ENCODE data around the gene VPS37C. TPM values are rescaled to one million over a fixed set of nuclear protein-coding genes. Genes with fewer than 3 reads are reported as not detected.
A peak's percentile ranks its signal among the peaks of the same experiment; 100 is the strongest.
"Not testable (repeated sequence)": the region's sequence is repeated elsewhere in the genome, so short reads cannot be mapped to it uniquely, and the experiment has no call there.

The VPS37C gene
- total RNA-seq, 1 donor from 2014 or later = 27.8 TPM

DNA sequence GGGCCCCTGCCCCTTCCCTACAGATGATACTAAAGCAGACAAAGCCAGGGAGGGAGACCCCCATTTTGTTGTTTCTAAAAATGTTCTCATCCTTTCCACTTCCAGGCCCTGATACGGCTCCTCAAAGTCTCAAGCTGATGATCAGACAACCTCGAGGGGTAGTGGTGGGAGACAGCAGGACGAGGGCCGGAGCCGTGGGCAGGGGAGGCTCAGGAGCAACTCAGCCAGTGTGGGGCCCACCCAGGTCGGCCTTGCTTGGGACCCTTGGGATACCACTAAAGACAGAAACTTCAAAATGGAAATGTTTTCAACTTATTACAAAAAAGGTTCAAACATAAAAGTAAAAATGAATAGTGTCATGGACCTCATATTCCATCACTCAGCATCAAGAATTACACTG, 15.2 kb upstream of the VPS37C start:
- no peak for DNase-seq (ENCODE audit: extremely low read depth, low read depth, low spot score)

DNA sequence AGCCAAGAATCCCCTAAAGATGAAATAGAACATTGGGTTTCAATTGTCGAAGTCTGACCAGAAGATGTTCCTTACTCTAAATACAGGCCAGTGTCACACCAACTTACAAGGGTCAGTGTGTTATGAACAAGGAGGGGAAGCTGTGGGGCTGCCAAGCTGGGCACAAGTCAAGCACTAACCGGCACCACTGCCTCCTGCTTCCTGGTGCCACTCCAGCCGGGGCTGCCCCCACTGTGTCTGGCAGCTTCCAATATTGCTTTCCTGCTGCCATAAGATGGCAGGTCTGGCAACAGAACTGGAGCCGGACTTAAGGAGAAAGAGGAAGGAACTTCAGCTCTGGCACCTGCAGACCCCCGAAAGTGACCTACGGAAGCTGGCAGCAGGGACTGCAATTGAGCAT, 13.7 kb upstream of the VPS37C start:
- no peak for DNase-seq (ENCODE audit: extremely low read depth, low read depth, low spot score)

DNA sequence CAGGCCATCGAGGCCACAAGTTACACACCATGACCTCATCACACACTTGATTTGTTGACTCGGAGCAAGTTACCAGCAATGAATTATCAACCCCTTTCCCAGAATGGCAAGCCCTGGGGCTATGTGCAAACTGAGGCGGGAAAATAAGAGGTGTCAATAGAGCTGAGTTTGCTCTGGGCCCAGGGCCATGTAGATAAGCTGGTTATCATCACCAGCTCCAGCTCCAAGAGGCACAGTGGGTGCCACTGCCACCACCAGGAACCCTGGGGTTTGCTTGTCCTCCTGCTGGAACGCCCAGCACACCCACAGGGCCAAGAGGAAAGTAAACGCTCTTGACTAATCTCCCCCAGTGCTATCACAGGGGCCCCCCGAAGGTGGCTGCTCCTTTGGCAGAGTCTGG, 13.0 kb upstream of the VPS37C start:
- DNase-seq (ENCODE audit: extremely low read depth, low read depth, low spot score) = no peak

DNA sequence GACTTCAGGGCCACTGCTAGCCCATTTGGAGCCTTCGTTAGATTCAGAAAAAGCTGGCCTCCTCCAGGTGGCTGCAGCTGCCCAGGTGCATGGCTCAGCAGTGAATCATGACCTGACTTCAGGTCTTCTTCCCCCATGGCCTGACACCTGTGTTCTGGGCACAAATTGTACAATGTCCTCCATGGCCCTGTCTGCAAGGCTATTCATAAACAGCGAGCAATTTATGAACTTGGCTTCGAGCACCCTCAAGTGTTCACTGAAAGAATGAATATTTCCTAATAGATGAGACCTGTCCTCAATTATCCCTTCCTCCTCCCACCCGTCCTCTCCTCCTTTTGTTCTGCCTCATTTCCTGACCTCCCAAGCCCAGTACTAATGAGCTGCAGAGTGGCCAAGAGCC, 12.2 kb upstream of the VPS37C start:
- DNase-seq (ENCODE audit: extremely low read depth, low read depth, low spot score) = no peak

DNA sequence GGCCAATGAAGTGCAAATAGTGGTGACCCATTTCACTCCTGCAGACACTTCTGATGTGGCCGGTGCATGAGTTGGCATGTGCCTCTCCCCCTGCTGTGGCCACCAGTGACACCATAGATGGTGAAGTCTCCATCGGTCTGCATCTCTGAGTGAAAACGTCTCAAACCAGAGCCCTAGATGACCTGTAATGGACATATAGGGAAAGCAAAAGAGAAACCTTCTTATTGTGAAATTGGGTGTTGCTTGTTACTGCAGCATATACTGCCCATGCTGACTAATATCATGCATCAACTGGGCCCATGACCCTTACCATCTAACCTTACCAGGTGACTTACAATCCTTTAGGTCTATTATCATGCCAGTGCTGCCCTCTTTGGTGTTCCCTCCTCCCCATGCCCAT, 11.7 kb upstream of the VPS37C start:
- DNase-seq (ENCODE audit: extremely low read depth, low read depth, low spot score) = no peak

DNA sequence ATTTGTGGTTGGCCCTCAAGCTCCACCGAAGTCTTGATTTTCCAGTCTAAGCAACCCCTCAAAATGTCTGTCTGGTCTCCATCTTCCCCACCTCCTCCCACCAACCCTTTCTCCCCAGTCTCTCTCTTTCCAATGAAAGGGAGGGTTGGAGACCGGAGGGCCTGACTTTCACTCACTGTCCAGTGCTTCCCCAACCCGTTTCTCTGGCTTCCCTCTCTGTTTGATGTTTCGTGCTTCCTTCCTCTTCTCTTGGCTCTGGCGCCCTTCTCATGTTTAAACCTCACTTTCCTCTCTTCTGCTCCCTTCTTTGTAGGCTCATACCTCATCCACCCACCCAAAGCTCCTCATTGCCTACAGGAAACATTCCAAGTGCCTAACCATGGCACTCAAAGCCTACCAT, 11.1 kb upstream of the VPS37C start:
- DNase-seq (ENCODE audit: extremely low read depth, low read depth, low spot score) = no peak

DNA sequence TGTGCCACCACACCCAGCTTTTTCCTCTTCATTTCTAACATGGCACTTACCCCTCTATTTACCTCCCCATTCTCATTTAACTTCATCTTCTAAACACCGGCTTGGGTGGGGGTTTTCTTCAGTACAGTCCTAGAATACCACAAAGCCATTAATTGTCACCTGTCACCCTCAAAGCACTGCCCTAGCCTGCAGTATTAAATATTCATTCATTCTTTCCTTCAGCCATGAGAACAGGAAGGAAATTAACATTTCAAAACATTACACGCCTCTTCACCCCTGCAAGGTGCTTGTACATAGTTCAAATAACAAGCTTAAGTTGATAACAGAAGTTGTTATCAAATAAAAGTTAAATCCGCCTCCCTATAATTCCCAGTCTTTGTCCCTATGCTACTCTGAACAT, 10.7 kb upstream of the VPS37C start:
- DNase-seq (ENCODE audit: extremely low read depth, low read depth, low spot score) = no peak

DNA sequence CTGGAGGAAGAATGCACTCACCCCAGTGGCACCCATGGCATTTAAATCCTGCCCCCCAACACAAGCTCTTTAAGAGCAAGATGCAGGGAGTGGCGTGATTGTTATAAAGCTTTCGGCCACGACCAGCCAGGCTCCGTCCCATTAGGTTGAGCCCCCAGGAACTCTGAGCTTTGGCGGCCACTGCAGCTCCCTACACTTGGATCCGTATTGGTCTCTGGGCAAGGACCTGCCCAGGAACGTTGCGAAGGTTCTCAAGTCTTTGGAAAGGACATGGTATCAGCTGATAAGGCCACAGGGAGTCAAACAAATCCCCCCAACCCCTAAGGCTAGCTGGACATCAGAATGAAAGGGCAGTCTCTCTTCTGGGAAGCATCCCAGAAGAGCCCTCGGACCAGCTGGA, 9.3 kb upstream of the VPS37C start:
- DNase-seq (ENCODE audit: extremely low read depth, low read depth, low spot score) = no peak

DNA sequence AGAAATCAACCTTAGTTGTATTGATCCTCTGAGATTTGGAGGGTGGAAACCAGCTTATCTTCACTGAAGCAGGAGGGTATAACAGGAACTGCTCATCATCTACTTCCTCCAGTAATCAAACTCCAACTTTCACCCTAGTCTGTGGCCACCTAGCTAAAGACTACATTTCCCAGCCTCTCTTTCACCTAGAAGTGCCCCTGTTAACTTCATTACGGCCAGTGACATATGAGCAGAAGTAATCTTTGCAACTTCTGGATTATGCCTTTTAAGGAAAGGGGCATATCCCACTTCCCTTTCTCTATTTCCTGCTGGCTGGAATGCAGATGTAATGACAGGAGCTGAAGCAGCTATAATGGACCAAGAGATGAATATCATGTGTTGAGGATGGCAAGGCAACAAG, 7.6 kb upstream of the VPS37C start:
- DNase-seq (ENCODE audit: extremely low read depth, low read depth, low spot score) = no peak

DNA sequence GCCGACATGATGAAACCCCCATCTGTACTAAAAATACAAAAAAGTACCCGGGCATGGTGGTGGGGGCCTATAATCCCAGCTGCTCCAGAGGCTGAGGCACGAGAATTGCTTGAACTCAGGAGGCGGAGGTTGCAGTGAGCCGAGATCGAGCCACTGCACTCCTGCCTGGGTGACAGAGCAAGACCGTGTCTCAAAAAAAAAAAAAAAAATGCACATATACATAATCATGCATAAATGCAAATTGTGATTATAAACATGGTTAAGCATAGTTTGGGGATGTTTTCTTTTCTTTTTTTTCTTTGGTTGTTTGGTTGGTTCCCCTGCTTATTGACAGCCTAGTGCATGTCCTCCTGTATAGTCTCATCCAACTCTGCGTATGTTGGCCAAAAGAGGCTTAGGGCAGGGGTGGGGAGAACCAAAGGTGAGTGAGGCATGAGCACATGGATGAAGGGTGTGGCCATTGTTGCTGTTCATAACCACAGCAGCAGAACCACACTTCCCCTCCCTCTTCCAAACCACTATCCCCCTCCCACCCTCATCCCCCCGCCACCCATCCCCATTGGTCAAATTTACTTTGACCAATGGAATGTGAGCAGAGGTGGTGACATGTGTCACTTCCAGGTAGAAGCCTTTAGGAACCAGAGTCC, 6.9 kb upstream of the VPS37C start:
- no peak for DNase-seq (ENCODE audit: extremely low read depth, low read depth, low spot score)

DNA sequence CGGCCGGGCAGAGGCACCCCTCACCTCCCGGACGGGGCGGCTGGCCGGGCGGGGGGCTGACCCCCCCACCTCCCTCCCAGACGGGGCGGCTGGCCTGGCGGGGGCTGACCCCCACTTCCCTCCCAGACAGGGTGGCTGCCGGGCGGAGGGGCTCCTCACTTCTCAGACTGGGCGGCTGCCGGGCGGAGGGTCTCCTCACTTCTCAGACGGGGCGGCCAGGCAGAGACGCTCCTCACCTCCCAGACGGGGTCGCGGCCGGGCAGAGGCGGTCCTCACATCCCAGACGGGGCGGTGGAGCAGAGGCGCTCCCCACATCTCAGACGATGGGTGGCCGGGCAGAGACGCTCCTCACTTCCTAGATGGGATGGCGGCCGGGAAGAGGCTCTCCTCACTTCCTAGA, 5.1 kb upstream of the VPS37C start:
- DNase-seq (ENCODE audit: extremely low read depth, low read depth, low spot score) = not testable (repeated sequence)

DNA sequence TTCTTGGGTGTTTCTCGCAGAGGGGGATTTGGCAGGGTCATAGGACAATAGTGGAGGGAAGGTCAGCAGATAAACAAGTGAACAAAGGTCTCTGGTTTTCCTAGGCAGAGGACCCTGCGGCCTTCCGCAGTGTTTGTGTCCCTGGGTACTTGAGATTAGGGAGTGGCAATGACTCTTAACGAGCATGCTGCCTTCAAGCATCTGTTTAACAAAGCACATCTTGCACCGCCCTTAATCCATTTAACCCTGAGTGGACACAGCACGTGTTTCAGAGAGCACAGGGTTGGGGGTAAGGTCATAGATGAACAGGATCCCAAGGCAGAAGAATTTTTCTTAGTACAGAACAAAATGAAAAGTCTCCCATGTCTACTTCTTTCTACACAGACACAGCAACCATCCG, 4.6 kb upstream of the VPS37C start:
- DNase-seq (ENCODE audit: extremely low read depth, low read depth, low spot score) = not testable (repeated sequence)

DNA sequence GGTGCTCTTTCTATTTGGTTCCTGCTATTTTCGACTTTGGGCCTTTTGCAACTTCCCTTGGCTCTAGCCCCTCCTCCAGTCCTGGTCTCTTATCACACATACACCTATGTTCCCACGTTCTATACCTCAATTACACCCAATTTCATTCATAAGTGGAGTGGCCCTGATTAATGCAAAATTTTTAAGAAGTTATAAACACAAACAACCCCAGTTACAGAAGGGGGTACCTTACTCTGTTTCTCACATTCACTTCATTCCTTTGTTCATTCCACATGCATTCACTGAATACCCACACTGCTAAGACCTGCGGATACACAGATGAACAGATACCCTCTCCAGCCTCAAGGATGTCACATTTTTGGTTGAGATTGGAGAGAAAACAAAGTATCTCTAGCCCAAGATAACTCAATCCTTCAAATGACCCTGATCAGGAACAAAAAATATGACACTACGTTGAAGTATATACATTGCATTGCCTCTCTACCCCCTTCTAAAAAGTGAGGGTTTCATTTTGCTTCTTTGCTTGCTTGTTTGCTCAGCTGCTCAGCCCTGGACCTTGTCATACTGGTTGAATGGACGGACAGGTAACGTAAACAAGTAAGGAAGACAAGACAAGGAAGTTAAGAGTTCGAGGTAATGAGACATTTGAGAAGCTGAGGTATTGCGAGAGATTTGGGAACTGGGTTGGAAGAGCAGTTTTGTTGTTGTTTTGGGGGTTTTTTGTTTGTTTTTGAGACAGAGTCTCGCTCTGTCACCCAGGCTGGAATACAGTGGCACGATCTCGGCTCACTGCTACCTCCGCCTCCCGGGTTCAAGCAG, 3.6 kb upstream of the VPS37C start:
- no peak for DNase-seq (ENCODE audit: extremely low read depth, low read depth, low spot score)

DNA sequence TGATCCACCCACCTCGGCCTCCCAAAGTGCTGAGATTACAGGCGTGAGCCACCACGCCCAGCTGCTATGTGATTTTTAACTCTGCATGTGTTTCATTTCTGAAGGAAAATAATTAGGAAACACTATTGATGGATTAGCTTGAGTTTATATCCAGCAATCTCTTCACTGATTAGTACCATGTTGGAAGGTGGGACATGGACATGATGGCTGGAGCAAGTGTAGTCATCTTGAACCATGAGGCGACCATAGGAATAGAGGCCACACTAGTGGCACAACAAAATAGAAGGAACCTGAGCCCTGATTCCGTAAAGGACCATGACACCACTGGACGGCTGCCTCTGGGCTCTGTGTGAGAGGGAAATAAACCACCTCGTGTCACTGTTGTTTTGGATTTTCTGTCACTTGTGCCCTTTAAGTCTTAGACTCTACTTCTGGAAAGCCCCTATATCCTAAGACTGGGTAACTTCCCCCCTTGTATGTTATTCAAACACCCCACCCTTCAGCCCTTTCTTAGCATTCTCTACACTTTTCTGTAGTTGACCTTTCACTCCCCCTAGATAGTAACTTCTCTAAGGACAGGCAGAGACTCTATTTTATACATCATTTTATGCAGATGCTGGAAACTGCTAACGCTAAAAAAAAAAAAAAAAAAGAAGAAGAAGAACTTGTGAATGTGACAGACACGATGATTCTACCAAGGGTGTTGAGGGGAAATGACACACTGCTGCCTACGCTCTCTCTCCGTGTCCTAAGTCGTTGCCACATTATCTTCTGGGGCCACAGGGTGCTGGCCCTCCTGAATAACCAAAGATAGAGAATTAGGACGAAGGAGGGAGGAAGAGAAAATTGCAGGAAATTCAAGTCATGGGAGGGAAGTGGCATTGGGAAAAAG, 2.7 kb upstream of the VPS37C start:
- no peak for DNase-seq (ENCODE audit: extremely low read depth, low read depth, low spot score)

DNA sequence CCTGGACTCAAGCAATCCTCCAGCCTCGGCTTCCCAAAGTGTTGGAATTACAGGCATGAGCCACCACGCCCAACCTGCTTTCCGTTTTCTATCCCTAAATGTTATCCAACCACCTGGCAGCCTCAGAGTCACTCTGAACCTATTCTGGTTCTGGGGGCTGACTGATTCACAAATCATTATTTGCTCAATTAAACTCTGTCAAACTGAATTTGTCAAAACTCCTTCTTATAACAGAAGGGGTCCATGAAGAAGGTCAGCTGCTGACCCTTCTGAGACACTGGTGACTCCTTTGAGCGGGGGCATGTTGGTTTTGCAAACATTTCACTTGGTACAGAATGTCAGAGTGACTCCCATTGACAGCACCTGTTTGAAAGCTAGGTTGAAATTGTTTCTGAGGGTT, 1.8 kb upstream of the VPS37C start:
- no peak for DNase-seq (ENCODE audit: extremely low read depth, low read depth, low spot score)

DNA sequence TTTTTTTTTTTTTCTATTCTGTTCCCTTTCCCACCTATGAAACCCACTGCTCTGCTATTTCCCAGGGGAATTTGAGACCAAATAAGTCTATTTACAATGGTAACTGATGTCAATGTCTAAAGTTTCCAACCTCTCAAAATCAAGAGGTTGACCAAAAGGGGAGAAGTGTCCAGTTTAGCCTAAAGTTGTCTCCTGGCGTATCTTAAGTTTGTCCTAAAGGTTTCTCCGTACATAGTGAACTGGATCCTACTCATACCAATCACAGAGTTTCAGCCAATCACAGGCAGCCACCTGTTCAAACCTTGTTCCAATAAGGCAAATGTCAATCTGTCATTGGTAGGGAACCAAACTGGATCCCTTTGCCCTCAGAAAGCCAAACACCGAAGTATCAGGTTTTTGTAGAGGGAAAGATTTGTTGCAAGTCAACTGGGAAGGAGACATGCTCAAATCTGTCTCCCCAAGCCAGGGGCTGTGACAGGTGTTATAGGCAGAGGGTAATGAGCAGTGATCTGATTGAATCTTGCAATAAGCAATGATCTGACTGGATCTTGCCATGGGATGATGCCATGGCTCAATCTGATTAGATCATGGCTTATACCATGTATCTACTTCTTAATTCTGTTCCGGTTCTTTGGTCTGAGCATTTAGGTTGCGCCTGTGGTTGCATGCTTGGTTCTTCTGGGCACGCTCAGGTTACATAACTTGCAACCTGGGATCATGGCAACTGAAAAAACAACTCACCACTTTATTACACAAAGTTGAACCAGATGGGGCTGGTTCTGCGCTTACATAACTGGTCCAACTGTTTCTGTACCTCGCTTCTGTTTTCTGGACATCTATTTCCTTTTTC, 1.1 kb upstream of the VPS37C start:
- DNase-seq (ENCODE audit: extremely low read depth, low read depth, low spot score) = no peak

DNA sequence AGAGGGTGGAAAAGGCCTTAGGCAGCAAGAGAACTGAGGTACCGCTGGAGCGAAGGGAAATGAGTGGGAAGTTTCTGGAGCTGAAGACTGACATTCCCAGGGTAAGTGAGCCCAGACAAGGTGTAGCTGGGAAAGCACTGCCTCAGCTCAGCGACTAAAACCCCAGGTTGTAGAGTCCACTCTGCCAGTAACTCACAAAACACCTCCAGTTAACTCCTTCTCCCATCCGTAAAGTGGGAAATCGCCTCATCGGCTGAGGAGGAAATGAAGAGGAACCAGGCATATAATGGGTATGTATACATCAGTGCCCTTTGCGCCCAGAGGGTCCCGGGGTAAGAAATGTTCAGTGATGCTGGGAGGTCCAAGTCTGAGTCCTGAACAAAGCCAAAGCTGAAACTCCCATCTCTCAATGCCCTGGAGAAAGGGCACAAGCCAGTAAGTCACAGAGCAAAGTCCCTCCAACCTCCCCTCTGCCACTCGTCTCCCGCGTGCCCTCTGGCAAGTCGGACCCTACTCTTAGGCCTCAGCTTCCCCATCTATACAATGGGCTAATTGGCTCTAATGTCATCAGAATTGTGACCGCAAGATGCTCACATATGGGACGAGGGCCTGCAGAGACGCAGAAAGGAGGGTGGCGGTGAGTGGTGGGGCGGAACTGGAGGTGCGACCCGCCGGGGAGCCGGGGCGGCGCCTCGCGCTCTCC, 588 bp downstream of the VPS37C start:
- no peak for DNase-seq (ENCODE audit: extremely low read depth, low read depth, low spot score)

DNA sequence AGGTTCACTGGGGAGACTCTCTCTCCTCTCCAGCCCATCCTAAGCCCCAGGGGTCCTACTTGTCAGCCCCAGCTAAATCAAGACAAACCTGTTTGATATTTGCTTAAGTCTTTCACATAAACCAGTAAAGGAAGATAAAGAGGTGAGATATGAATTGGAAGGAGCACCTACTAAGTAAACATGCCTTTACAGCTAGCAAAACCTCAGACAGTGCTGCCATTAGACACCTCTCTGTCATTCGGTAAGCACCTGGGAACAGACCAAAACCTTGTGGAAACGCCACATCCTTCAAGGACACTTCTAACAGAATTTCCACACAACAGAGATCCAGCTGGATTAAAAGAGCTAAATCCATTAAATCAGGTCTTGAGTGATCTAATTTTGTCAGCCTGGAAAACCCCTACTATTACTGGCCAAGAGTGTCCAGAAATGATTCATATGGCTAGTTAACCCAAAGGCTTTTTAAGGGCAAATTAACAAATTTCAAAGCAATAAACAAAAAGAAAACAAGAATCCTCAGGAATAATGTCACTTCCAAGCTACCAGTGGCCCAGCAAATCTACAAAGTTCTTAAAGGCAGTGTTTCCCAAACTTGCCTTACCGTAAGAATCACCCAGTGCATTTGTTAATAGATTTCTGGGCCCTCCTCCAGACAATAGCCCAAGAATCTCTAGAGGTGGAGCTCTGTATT, 2.4 kb downstream of the VPS37C start:
- peak; percentile 31 for DNase-seq (ENCODE audit: extremely low read depth, low read depth, low spot score)

DNA sequence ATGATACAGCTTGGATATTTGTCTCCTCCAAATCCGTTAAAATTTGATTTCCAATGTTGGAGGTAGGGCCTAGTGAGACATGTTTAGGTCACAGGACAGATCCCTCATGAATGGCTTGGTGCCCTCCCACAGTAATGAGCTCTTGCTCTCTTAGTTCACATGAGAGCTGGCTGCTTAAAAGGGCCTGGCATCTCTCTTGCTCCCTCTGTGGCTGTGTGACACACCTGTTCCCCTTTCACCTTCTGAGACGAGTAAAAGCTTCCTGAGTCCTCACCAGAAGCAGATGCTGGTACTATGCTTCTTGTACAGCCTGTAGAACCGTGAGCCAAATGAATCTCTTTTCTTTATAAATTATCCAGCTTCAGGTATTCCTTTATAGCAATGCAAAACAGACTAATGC, 3.5 kb downstream of the VPS37C start:
- no peak for DNase-seq (ENCODE audit: extremely low read depth, low read depth, low spot score)
